GM10248 (cell line): Measurements from ENCODE around the gene CA10.

Experiments used
- CTCF ChIA-PET: fragments of 300-600 bp; sonication (Branson Sonifier 250); formaldehyde crosslinking; extraction: SDS; loops from one replicate; lab custom pipeline; 2021; ENCODE audit warnings: antibody characterized with exemption; lab: Yijun Ruan, JAX
- POLR2A ChIA-PET: fragments of 350-650 bp; sonication (Branson Sonifier 250); formaldehyde crosslinking; extraction: SDS; loops from one replicate; lab custom pipeline; 2020; ENCODE audit warnings: antibody characterized with exemption; lab: Yijun Ruan, JAX
- DNase-seq: peaks from one replicate; pipeline ENCODE4 v3.0.0; 2012; ENCODE audit errors: extremely low spot score
- CTCF ChIP-seq: IDR thresholded peaks from 2 replicates; pipeline ENCODE4 v1.5.1; 2012; ENCODE audit warnings: mild to moderate bottlenecking, low read depth; ENCODE audit errors: extremely low read depth, missing control alignments, control extremely low read depth

The CA10 gene

DNA sequence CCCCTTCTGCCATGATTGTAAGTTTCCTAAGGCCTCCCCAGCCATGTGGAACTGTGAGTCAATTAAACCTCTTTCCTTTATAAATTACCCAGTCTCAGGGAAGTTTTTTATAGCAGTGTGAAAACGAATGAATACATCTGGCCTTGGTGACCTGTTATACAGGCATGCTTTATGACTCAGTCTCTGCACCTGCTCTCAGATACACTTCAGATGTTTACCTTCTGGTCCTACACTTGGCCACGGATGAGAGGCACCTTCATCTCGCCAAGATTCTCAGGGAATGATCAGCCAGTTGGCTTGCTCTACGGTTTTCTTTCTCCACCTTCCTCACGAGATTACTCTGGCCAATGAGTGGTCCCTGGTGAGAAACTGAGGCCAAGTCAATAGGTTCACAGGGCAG is 304.7 kb downstream of the CA10 start:
- ChIA-PET CTCF (no interaction called here), POLR2A (no interaction called here)
- TF ChIP-seq CTCF = no peak
- DNase-seq = no peak

DNA sequence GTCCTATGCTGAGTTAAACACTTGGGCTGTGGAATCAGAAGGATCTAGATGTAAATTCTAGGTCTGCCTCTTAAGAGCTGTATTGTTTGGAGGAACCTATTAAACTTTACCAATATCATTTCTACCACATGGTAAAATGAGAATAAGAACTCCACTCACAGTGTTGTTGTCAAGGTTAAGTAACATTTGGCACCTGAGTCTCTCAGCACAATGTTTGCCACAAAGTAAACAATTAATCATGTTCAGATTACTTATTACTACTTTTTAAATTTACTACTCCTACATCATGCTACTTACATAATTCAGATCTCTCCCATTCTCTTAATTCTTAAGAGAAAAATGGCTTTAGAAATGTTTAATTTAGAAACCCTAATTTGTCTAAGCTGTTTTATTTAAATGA is 305.9 kb downstream of the CA10 start:
- no peak for TF ChIP-seq CTCF
- POLR2A ChIA-PET = no interaction called here
- CTCF ChIA-PET = no interaction called here
- no peak for DNase-seq

- CTCF ChIA-PET = interaction anchor here (1.4 to 1.8 kb wide), 2 partner anchors 11 to 20 kb away, joined by 3 to 6 read pairs; no protein-coding TSS in a partner anchor
- DNase-seq = no peak
- no peak for TF ChIP-seq CTCF
- POLR2A ChIA-PET = no interaction called here
These were observed 308.3 kb downstream of the CA10 start for GRCh38 chr17:51850201-51850600.

- TF ChIP-seq CTCF = no peak
- no peak for DNase-seq
- CTCF ChIA-PET = no interaction called here
- POLR2A ChIA-PET = no interaction called here
These were observed 310.1 kb downstream of the CA10 start for GRCh38 chr17:51848451-51848850.

- CTCF ChIA-PET = interaction anchor here (1.2 kb wide), 1 partner anchor 12 kb away, joined by 3 read pairs; no protein-coding TSS in a partner anchor
- no peak for TF ChIP-seq CTCF
These were observed 311.9 kb downstream of the CA10 start for GRCh38 chr17:51846566-51846965.

GRCh38 chr17:51845776-51846175 is 312.7 kb downstream of the CA10 start:
- no peak for DNase-seq
- POLR2A ChIA-PET = no interaction called here
- no peak for TF ChIP-seq CTCF
- CTCF ChIA-PET = interaction anchor here (1.2 kb wide), 1 partner anchor 13 kb away, joined by 3 read pairs; no protein-coding TSS in a partner anchor

More at GRCh38 chr17:51846566-51846965, 311.9 kb downstream of the CA10 start:
- POLR2A ChIA-PET = no interaction called here
- DNase-seq = no peak
